Fibroblast of pulmonary artery (primary cell): Measurements from ENCODE around the gene ODAD3.
"Not testable (repeated sequence)": the region's sequence is repeated elsewhere in the genome, so short reads cannot be mapped to it uniquely, and the experiment has no call there.

ENCODE experiments used
- DNase-seq: peaks from one replicate; pipeline ENCODE4 v3.0.0-alpha.2; 2010; ENCODE audit warnings: low read depth
- H3K4me3 ChIP-seq: replicated peaks from 2 replicates; pipeline ENCODE4 v1.5.1; 2011; ENCODE audit warnings: low read depth, mild to moderate bottlenecking, control low read depth, low read length, moderate library complexity
- CTCF ChIP-seq: IDR thresholded peaks from 2 replicates; pipeline ENCODE4 v1.5.1; 2011; ENCODE audit warnings: mild to moderate bottlenecking, control low read depth, low read length, inconsistent platforms; ENCODE audit errors: missing control alignments

The ODAD3 gene

GRCh38 chr19:11446271-11446651, 11.3 kb upstream of the ODAD3 start:
- no peak for DNase-seq
- H3K4me3 ChIP-seq, result no peak overlapping the region
- TF ChIP-seq CTCF, result no peak

DNA sequence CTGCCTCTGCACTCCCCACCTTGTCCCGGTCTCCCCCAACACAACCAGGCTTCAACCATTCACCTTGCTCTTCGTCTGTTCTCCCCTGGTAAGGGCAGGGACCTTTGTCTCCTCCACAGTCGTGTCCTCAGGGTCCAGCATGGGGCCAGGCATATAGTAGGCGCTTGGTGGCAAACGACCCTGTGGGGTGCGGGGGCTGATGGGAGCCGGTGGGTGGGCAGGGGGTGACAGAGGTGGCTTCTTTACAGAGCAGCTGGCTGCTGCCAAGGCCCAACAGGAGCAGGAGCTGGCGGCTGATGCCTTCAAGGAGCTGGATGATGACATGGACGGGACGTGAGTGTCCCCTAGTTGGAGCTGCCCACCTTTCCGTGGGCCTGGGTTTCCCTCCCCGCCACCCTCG, 10.2 kb upstream of the ODAD3 start:
- DNase-seq, result no peak
- H3K4me3 ChIP-seq, result no peak overlapping the region
- no peak for TF ChIP-seq CTCF

GRCh38 chr19:11444059-11444458, 9.1 kb upstream of the ODAD3 start:
- no peak for TF ChIP-seq CTCF
- no peak for DNase-seq
- no peak overlapping the region for H3K4me3 ChIP-seq

- TF ChIP-seq CTCF, result no peak
- DNase-seq, result no peak
- no peak overlapping the region for H3K4me3 ChIP-seq
These were observed 3.0 kb upstream of the ODAD3 start for GRCh38 chr19:11437955-11438354.

DNA sequence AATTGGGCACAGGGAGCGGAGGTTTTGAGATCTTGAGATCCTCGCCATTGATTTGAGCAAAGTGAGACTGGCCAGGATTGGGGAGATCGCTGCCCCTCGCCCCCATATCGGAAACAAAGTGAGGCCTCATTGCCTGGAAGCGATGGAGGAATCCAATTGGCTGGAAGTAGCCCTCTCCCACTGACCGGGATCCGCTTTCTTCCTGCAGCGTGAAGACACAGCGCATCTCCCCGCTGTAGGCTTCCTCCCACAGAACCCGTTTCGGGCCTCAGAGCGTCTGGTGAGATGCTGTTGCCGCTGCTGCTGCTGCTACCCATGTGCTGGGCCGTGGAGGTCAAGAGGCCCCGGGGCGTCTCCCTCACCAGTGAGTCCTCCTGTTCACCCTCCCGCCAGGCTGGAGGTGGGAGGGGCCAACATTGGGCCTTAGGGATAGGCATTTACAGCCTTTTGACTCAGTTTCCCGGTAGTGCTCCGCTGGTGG, 952 bp upstream of the ODAD3 start:
- peak; percentile 32 for DNase-seq
- no peak for TF ChIP-seq CTCF

GRCh38 chr19:11434703-11435056, 241 bp downstream of the ODAD3 start:
- DNase-seq, result no peak
- no peak for TF ChIP-seq CTCF
- H3K4me3 ChIP-seq, result peak overlapping the region; percentile 99

More for the DNA sequence above, 952 bp upstream of the ODAD3 start:
- peak overlapping the region; percentile 99 for H3K4me3 ChIP-seq

DNA sequence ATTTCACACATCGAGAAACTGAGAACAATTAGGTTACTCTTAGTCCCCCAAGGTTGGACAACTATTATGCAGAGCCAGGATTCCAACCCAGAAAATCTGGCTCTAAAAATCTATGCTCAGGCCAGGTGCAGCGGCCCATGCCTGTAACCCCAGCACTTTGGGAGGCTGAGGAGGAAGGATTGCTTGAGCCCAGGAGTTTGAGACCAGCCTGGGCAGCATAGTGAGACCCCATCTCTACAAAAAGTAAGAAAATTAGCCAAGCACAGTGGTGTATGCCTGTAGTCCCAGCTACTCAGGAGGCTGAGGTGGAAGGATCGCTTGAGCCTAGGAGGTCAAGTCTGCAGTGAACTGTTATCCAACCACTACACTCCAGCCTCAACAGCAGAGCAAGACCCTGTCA, 1.4 kb downstream of the ODAD3 start:
- not testable (repeated sequence) for H3K4me3 ChIP-seq, DNase-seq

- DNase-seq, result no peak
- H3K4me3 ChIP-seq, result no peak overlapping the region
- TF ChIP-seq CTCF, result no peak
These were observed 8.3 kb downstream of the ODAD3 start for GRCh38 chr19:11426656-11427055.
